HEK293T (cell line): Measurements from ENCODE around the gene ITLN2.

ENCODE experiments used
- ELF4 ChIP-seq: fragments of 450-650 bp; IDR thresholded peaks from 2 replicates; pipeline ENCODE4 v1.6.1; 2017; ENCODE audit warnings: antibody characterized with exemption
- TF ChIP-seq, protein P1 (sequence below): fragments of 450-650 bp; IDR thresholded peaks from 2 replicates; pipeline ENCODE4 v1.6.1; 2016

DNA sequence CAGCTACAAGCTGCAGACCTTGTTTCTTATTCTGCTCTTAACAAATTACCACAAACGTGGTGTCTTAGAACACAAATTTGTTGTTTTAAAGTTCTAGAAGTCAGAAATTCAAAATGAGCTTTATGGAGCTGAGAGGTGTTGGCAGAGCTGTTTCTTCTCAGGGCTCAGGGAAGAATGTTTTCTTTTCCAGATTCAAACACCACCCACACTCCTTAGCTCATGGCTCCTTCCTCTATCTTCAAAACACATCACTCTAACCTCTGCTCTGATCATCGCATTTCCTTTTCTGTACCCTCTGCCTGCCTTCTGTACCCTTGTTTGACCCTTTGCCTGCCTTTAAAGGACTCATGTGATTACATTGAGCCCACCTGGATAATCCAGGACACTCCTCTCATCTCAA lies 42.7 kb downstream of the ITLN2 start:
- TF ChIP-seq, protein P1, sequence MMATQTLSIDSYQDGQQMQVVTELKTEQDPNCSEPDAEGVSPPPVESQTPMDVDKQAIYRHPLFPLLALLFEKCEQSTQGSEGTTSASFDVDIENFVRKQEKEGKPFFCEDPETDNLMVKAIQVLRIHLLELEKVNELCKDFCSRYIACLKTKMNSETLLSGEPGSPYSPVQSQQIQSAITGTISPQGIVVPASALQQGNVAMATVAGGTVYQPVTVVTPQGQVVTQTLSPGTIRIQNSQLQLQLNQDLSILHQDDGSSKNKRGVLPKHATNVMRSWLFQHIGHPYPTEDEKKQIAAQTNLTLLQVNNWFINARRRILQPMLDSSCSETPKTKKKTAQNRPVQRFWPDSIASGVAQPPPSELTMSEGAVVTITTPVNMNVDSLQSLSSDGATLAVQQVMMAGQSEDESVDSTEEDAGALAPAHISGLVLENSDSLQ = no peak
- no peak for TF ChIP-seq ELF4
